SK-N-MC (cell line): ENCODE data around the gene AGAP1.

Source experiments
- EZH2 ChIP-seq: fragments of 200-600 bp; sonication (generic); IDR thresholded peaks from one replicate; pipeline ENCODE4 v1.6.1; 2017; ENCODE audit warnings: antibody characterized with exemption
- FOXP2 ChIP-seq: optimal IDR thresholded peaks from 2 replicates; pipeline ENCODE3; 2011; ENCODE audit warnings: mild to moderate bottlenecking, moderate library complexity; ENCODE audit not compliant: insufficient read depth; ENCODE audit errors: extremely low read length, control extremely low read depth
- POLR2AphosphoS5 ChIP-seq: IDR thresholded peaks from 2 replicates; pipeline ENCODE4 v1.6.1; 2012; ENCODE audit warnings: mild to moderate bottlenecking, low read depth, low read length, borderline replicate concordance

DNA sequence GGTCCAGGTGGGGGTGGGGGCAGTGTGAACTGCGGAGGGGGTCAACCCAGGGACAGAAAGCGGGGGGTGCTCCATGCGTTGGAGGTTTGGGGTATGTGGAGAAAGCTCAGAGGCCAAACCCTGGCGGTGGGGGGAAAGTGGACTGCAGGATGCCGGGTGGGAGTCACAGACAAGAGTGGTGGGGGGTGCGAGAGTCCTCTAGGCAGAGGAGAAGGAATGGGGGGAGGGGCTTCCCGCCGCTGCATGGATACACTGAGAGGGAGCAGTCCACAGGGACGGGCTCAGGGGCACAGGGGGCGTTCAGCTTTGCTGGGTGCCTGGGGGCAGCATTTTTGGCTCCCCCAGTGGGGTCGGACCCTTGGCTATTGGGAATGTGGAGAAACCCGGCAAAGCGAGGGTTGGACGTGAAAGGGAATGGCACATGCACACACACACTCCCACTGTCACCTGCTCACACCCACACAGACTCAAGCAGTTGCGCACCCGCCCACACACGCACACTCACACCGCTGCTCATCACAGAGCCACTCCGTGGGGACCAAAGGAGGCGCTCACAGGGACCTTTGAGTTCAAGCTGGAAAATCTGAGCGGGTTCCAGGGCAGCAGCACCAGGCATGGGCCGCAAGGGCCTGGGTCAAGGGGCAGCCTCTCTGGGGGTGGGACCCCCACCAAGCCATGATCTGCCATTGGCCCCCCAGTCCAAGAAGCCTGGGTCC, 666.7 kb downstream of the AGAP1 start:
- TF ChIP-seq EZH2 (no peak), POLR2AphosphoS5 (no peak), FOXP2 (no peak)
